ENCODE measurements around the gene ARPIN.
"Not testable (repeated sequence)": the region's sequence is repeated elsewhere in the genome, so short reads cannot be mapped to it uniquely, and the experiment has no call there.

The ARPIN gene

DNA sequence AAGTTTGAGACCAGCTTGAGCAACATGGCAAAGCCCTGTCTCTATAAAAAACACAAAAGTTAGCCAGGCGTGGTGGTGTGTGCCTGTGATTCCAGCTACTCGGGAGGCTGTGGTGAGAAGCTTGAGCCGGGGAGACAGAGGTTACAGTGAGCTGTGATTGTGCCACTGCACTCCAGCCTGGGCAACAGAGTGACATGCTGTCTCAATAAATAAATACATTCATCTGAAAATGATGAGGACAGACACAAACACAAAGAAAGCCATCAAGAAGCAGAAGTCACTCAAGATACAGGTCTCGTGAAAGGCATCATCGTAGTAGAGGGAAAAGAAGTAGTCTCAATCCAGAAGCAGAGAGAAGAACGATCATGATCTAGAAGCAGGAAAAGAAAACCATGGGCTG lies 37.0 kb downstream of the ARPIN start:
- no peak for DNase-seq

DNA sequence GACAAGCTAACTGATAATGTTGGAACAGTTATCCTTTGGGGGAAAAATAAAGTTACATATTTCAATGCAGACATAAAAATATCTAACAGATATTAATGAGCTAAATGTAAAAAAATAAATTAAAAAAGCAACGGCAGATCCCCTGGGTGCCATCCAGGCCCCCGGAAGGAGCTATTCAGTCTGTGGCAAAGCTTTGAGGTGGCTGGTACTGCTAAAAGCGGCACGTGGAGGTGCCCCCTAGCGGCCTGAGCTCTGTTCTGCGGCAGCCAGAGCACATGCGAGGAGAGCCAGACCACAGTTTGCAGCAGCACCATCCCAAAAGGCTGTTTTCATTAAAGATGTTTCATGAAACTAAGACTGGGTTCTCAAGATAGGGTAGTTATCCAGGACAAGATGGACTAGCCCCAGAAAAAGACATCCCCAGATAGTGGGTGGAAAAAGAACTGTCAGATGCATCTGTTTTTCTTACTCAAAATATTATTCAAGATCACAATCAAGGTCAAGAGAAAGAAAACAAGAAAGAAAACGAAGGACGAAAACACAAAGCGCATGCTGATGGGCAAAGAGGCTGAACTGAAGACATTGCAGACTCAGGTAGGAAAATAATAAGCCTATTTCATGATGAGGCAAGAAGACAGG lies 37.7 kb downstream of the ARPIN start:
- peak; percentile 14 for DNase-seq

DNA sequence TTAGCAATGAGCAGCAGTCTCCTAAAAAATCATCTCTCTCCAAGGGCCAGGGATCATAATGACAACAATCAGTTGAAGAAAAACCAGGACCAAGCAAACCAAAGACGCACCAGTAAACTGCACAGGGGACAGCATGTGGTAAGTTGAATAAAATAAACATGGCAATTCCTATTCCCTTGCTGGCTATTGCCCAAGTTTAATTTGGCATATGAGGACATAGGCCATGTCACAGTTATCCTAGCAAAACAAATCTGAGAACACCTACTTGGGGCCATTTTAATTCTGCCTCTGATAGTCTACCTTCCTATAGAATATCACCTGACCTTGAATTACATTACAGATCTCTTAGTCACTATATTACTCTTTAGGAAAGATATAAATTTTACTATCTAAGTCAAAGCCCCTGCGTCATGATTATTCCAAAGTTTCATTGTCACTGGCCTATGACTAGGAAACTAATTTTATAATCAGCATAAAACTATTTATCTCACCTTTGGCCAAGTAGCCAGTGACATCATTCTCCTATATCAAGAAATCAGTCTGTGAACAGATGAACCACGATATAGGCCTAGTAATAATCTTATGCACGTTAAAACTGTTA lies 42.0 kb downstream of the ARPIN start:
- no peak for DNase-seq

DNA sequence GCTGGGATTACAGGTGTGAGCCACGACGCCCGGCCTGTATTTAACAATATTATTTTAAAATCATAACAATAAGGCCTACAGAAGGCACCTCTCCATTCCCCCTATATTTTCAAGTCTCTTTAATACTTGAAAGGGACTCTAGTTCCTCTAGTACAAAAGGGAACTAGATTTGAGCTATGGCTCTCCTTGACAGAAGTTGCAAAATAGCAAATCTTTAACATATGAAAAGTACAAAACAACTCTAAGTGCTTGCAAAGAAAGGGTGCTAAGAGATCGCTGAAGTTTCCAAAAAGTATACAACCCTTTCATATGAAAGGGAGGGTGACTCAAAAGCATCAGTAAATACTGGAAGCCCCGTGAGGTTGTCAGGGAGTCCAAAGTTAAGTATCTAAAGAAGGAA lies 42.7 kb downstream of the ARPIN start:
- DNase-seq: no peak

GRCh38 chr15:89869490-89869889 lies 43.3 kb downstream of the ARPIN start:
- DNase-seq: not testable (repeated sequence)

DNA sequence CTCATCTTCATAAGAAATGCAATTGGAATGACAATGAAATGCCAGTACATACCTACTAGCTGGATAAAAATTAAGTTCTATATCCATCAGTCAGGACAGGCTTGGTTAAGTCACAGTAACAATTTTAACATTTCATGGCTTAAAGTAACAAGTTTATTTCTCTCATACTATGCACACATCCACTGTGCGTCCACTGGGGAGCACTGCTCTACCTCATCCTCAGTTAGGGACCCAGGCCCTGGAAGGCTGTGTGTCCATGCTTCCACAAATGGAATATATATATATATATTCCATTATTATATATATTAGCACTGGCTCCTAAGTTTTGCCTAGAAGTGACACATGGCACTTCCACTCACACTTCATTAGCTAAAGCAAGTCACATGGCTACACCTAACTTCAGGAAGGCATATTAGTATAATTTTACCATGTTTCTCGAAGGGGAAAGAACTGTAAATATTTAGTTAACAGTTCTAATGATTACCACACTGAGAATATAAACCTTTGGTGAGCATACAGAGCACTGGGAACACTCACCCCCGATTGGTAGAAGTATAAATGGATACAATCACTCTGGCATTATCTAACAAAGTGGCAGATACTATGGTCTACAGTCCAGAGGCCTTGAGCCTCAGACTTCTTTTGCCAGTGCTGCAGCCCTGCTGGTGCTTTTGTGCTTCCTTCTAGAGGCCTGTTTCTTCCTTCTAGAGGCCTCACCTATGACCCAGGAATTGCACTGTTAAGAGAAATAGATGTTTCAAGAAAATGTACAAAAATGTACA lies 47.6 kb downstream of the ARPIN start:
- no peak for DNase-seq

DNA sequence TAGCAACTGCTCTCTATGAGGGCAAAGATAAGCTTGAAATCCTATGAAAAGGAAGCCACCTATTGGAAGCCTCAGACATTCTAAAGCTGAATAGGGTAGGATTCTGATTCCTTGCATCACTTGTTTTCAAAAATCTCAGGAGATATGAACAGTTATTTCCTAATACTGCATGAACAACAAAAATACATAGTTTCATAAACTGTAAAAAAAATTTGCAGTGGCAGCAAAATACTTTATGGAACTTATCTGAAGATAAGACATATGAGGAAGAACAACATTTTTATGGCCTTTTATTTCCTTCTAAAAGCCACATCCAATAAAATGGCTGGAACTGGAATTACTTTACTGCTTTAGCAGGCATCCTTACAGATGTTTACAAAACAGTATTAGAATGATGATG lies 48.8 kb downstream of the ARPIN start:
- DNase-seq: no peak

DNA sequence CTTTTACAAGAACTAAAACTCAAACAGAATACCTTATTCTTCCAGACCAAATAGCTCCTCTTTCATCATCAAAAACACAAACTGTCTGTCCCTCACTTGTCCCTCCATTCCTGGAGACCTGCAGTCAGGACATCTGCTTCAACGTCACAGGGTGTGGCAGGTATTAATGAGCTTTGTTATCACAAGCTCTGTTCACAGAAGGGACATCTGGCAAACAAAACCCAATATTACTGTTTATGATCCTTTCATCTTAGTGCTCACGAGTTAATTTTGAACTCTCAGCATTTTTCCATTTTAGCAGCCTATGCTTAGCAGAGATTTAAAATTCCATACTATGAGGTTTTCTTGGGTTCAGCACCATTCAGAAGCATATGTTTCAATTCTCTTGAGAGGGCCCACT lies 51.9 kb downstream of the ARPIN start:
- DNase-seq: no peak

GRCh38 chr15:89860431-89860830 lies 52.3 kb downstream of the ARPIN start:
- DNase-seq: no peak

DNA sequence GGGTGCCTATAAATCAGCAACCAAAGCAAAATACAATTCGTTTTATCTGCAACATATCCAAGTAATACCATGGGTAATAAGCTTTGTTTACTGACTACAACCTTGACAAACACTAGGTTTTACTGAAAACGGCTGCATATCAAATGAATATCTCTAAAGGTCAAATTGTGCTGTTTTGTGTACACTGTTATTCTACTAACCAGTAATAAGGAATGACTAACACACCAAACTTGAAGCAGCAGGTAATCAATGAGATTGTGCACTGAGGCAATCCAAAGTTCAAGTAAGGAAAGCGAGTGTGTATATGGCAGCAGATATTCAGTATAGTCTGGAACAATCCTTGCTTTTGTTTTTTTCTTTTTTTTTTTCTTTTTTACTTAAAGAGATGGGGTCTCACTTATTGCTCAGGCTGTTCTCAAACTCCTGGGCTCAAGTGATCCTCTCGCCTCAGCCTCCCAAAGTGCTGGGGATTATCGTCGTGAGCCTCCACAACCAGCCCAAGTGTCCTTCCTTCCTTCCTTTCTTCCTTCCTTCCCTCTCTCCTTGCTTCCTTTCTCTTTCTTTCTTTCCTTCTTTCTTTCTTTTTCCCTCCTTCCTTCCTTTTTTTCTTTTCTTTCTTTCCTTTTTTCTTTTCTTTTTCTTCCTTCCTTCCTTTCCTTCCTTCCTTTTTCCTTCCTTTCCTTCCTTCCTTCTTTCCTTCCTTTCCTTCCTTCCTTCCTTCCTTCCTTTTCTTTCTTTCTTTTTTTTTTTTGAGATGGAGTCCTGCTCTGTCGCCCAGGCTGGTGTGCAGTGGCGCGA lies 53.9 kb downstream of the ARPIN start:
- DNase-seq: no peak

- no peak for DNase-seq
Measured at GRCh38 chr15:89857673-89858072, 55.1 kb downstream of the ARPIN start.

GRCh38 chr15:89855948-89856347 lies 56.8 kb downstream of the ARPIN start:
- DNase-seq: no peak

DNA sequence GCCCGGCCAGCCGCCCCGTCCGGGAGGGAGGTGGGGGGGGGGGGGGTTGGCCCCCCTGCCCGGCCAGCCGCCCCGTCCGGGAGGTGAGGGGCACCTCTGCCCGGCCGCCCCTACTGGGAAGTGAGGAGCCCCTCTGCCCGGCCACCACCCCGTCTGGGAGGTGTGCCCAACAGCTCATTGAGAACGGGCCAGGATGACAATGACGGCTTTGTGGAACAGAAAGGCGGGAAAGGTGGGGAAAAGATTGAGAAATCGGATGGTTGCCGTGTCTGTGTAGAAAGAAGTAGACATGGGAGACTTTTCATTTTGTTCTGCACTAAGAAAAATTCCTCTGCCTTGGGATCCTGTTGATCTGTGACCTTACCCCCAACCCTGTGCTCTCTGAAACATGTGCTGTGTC lies 57.9 kb downstream of the ARPIN start:
- not testable (repeated sequence) for DNase-seq

GRCh38 chr15:89852342-89852995 lies 60.3 kb downstream of the ARPIN start:
- no peak for DNase-seq

DNA sequence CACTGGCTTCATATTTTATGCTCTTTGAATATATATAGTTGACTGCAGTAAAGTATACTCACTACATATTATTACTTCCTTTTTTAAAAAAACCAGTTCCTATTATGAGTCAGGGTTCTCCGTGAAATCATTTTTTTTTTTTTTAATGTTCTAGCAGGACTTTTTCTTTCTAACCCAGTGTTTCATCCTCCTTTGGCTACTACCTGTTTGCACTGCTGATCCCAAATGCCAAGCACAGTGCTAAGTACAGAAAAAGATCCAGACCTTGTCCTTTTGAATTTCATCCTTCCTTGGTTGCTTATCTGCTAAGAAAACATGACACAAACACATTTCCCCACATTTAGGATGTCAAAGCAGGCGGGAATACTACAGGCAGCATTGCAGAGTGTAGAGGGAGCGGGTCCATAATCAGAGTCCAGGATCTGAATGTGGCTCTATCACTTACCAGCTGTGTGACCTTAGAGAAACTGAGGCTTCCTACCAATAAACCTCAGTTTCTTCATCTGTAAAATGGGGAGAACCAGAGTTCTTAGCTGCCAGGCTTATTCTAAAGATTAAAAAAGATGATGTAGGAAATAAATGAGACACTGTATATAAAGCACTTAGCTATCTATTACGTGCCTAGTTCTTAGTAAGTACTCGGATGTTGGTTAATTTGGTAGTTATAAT lies 60.9 kb downstream of the ARPIN start:
- no peak for DNase-seq

GRCh38 chr15:89848970-89849292 lies 63.8 kb downstream of the ARPIN start:
- DNase-seq: no peak

- DNase-seq: no peak
Measured at GRCh38 chr15:89847101-89847500, 65.7 kb downstream of the ARPIN start.

GRCh38 chr15:89845305-89845893 lies 67.4 kb downstream of the ARPIN start:
- DNase-seq: no peak

Measured in GOT3 (cell line).